T-helper 2 cell treated with Interferon-gamma antibody and Interleukin-4, amounts not matched to agents 100 ng/mL and 5 ng/mL, for 36 hours (primary cell): ENCODE data around the gene SCYGR2. TPM values are rescaled to one million over a fixed set of nuclear protein-coding genes. Genes with fewer than 3 reads are reported as not detected.

Experiments used
- total RNA-seq: library from RNA; stranded (reverse); gene quantifications from 2 replicates; pipeline ENCODE4 v1.2.3, GENCODE V29; 2022

Gene SCYGR2
- total RNA-seq, 1 donor from 2014 or later, result not detected

Other genes starting within 250 kb of the SCYGR2 start
- gene TM4SF20, start 219.6 kb upstream of the SCYGR2 start, total RNA-seq, result not detected in 2 replicates
- not detected in 2 replicates for gene SCYGR1, start 210.9 kb upstream of the SCYGR2 start, total RNA-seq
- 74.5 and 75.0 TPM in 2 replicates for gene AGFG1, start 126.7 kb upstream of the SCYGR2 start, total RNA-seq
- gene SCYGR3, start 15.9 kb downstream of the SCYGR2 start, total RNA-seq, result not detected in 2 replicates
- gene SCYGR4, start 18.6 kb downstream of the SCYGR2 start, total RNA-seq, result not detected in 2 replicates
- gene SCYGR5, start 67.9 kb downstream of the SCYGR2 start, total RNA-seq, result not detected in 2 replicates
- not detected in 2 replicates for gene SLC19A3, start 119.1 kb downstream of the SCYGR2 start, total RNA-seq
- not detected in 2 replicates for gene SCYGR6, start 125.9 kb downstream of the SCYGR2 start, total RNA-seq
- not detected in 2 replicates for gene SCYGR7, start 129.4 kb downstream of the SCYGR2 start, total RNA-seq
- not detected in 2 replicates for gene SCYGR8, start 147.0 kb downstream of the SCYGR2 start, total RNA-seq
- not detected in 2 replicates for gene CCL20, start 214.9 kb downstream of the SCYGR2 start, total RNA-seq